Psoas muscle (tissue), 8 donors: Measurements from ENCODE around the gene HEPN1. TPM values are rescaled to one million over a fixed set of nuclear protein-coding genes. Genes with fewer than 3 reads are reported as not detected.

Experiments used
- ATAC-seq, 4 donors: fragments of 200-7000 bp; cut with Tn5 transposase; one replicate each; pipeline ENCODE4 v1.9.1; 2020; ENCODE audit warnings: moderate library complexity in 3 of 4, mild to moderate bottlenecking in 2 of 4
- DNase-seq, 2 donors: peaks; one replicate each; pipeline ENCODE4 v3.0.0-alpha.2; 2020
- H3K27ac ChIP-seq: fragments of 200-600 bp; one replicate; pipeline ENCODE4 v1.8.0; 2022
- H3K27me3 ChIP-seq, 3 donors: fragments of 200-600 bp in 1 of 3; one replicate each; pipeline versions ENCODE4 v1.6.1 to v1.8.0; 2013 to 2022; ENCODE audit warnings: low read length in 2 of 3, mild to moderate bottlenecking in 2 of 3, moderate library complexity in 1 of 3; ENCODE audit not compliant: insufficient read depth in 3 of 3
- H3K36me3 ChIP-seq, 2 donors: fragments of 200-600 bp in 1 of 2; one replicate each; pipeline versions ENCODE4 v1.6.1 to v1.8.0; 2013 to 2022; ENCODE audit warnings: low read depth in 1 of 2, mild to moderate bottlenecking in 1 of 2, moderate library complexity in 1 of 2; ENCODE audit not compliant: insufficient read depth in 1 of 2
- H3K4me1 ChIP-seq: fragments of 200-600 bp; one replicate; pipeline ENCODE4 v1.8.0; 2022
- H3K4me3 ChIP-seq: fragments of 200-600 bp; one replicate; pipeline ENCODE4 v1.8.0; 2022; ENCODE audit warnings: mild to moderate bottlenecking
- H3K9me3 ChIP-seq: fragments of 200-600 bp; one replicate; pipeline ENCODE4 v1.8.0; 2022
- CTCF ChIP-seq: fragments of 200-600 bp; IDR thresholded peaks from one replicate; pipeline ENCODE4 v1.8.0; 2022; ENCODE audit warnings: antibody characterized with exemption
- WGBS, 3 donors: extraction: QIAGEN DNeasy Blood & Tissue Kit; methylation state at CpG; one replicate each; pipeline versions ENCODE4 v1.1.6 to v1.1.7; 2013; 5-methylcytosine and 5-hydroxymethylcytosine counted together
- intact Hi-C, 2 donors: fragments of 100-400 bp; cut with DNase I; formaldehyde crosslinking; loops; one replicate each; pipeline versions ENCODE4 v1.11.0 to v1.14.2; 2022
- polyA plus RNA-seq, 3 donors: library from polyadenylated mRNA; stranded (reverse); fragments of 200-250 nt; gene quantifications; one replicate each; pipeline ENCODE4 v1.2.3, GENCODE V29; 2013
- total RNA-seq, 4 donors: library from RNA; stranded (reverse); fragmentation: NEBNext Ultra II Directional in 2 of 4; extraction: Animal tissue kit (Norgen Biotek cat#: 25700) in 2 of 4; gene quantifications; one replicate each; pipeline versions ENCODE4 v1.2.1 to v1.2.4, GENCODE V29; 2021 to 2023
- donor health status: healthy with polysubstance abuse.
- donor health status: DM: no; HTN: no; CAD: no; lungs with moderate emphysema.
- donor health status: Bipolar disorder and iron deficiency.
- donor health status: healthy.
- donor health status: DM: yes; HTN: yes; CAD: no.
- donor health status: DM: no; HTN: no; CAD: no.
- donor health status: DM: no; HTN: no; CAD: no.
- donor health status: DM: yes; HTN: yes; CAD: no.

The HEPN1 gene
- total and polyA plus RNA-seq, 7 donors, result 0.01 to 0.04 TPM; not detected in 5

- ATAC-seq (no peak), DNase-seq (no peak)
- peaks cover 0 to 5% of the 10 kb centered on the region in 2 donors for H3K36me3 ChIP-seq
- no peak for TF ChIP-seq CTCF
- H3K27ac ChIP-seq, result no peak overlapping the region
- intact Hi-C loops, result no loop called here
- H3K4me1 ChIP-seq, result peaks cover 5% of the 10 kb centered on the region
- H3K27me3 ChIP-seq, result peaks cover 0 to 6% (median 0%) of the 10 kb centered on the region in 3 donors
- H3K4me3 ChIP-seq, result no peak overlapping the region
- no peaks in the 10 kb centered on the region for H3K9me3 ChIP-seq
- WGBS, 3 donors, result 37 to 43% (median 40%) methylated on average over 9 of the region's 9 CpGs
Observed at GRCh38 chr11:124890683-124891372, 28.2 kb upstream of the HEPN1 start.

GRCh38 chr11:124891373-124891861 is 27.6 kb upstream of the HEPN1 start:
- Histone ChIP-seq H3K9me3 (no peaks in the 10 kb centered on the region), H3K4me3 (no peak overlapping the region), H3K36me3 (peaks cover 0 to 5% of the 10 kb centered on the region in 2 donors), H3K27me3 (peaks cover 0 to 6% (median 0%) of the 10 kb centered on the region in 3 donors), H3K4me1 (peaks cover 5% of the 10 kb centered on the region), H3K27ac (no peak overlapping the region)
- TF ChIP-seq CTCF, result no peak
- DNase-seq (peak in 1 of 2 donors; percentile 68), ATAC-seq (peak in 3 of 4 donors; percentile 28 to 39 (median 35))
- WGBS, 3 donors, result 15 to 21% (median 17%) methylated on average over 12 of the region's 12 CpGs
- intact Hi-C loops, result no loop called here

DNA sequence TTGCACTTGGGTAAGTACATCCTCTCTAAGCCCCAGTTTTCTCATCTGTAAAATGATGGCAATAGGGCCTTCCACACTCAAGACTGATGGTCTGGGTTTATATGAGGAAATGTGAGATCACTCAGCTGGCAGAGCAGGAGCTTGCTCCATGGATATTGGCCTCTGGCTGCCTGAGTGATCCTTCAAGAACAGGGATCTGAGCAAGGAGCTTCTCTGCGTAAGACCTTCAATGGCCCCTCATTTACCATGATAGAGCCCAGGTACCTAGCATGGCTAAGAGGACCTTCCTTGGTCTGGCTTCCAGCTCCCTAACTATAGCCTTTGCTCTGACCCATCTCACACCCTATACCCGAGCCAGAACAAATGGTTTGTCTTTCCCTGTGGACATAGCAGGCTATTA is 26.9 kb upstream of the HEPN1 start:
- H3K27ac ChIP-seq, result no peak overlapping the region
- H3K36me3 ChIP-seq, result peaks cover 0 to 5% of the 10 kb centered on the region in 2 donors
- DNase-seq, result no peak

DNA sequence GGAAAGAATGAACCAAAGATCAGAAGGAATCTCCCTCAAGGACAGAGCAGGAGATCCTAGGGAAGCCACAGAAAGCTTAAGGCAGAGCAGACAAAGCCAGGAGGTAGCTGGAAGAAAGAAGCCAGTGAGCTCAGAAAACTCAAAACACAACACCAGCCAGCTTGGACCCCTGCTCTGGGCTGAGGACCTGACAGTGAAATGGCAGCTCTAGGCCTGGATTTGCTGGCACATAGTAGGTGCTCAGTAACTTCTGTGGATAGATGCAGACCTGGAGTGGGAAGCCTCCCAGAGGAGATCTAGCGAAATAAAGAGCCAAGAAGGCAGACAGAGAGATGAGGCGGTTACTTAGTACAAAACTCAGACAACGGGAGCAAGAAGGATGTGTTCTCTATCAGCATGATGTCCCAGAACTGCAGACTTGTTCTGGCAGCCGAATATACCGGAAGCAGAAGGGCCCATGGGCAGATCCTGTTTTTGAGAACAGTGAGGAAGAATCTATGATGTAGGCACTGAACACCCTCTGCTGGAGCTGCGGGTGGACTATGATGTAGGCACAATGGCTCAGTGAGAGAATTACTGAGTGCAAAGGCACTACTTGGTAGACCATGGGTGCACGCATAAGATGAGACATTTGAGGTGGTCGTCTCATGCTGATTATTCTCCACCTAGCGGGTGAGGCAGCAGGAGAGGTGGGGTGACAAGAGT is 26.1 kb upstream of the HEPN1 start:
- WGBS, 3 donors, result 62 to 74% (median 67%) methylated on average over 9 of the region's 9 CpGs
- TF ChIP-seq CTCF, result no peak
- intact Hi-C loops, result no loop called here
- Histone ChIP-seq H3K36me3 (peaks cover 0 to 5% of the 10 kb centered on the region in 2 donors), H3K27ac (no peak overlapping the region), H3K4me3 (peak overlapping the region; percentile 11), H3K4me1 (peaks cover 5% of the 10 kb centered on the region), H3K9me3 (no peaks in the 10 kb centered on the region), H3K27me3 (peaks cover 0 to 6% (median 2%) of the 10 kb centered on the region in 3 donors)
- ATAC-seq, result no peak
- no peak for DNase-seq

More for the DNA sequence above, 26.9 kb upstream of the HEPN1 start:
- intact Hi-C loops, result no loop called here
- Histone ChIP-seq H3K9me3 (no peaks in the 10 kb centered on the region), H3K4me3 (no peak overlapping the region), H3K27me3 (peaks cover 0 to 6% (median 0%) of the 10 kb centered on the region in 3 donors), H3K4me1 (peaks cover 5% of the 10 kb centered on the region)
- WGBS, 3 donors, result 74 to 79% (median 79%) methylated on average over 2 of the region's 2 CpGs
- no peak for ATAC-seq
- no peak for TF ChIP-seq CTCF
